NCI-H1105 (cell line): ENCODE measurements around the gene PECR.
"Not testable (repeated sequence)": the region's sequence is repeated elsewhere in the genome, so short reads cannot be mapped to it uniquely, and the experiment has no call there.

Experiments
- DNase-seq: peaks from one replicate; lab custom pipeline; 2025; lab: John Stamatoyannopoulos, UW

The PECR gene

DNA sequence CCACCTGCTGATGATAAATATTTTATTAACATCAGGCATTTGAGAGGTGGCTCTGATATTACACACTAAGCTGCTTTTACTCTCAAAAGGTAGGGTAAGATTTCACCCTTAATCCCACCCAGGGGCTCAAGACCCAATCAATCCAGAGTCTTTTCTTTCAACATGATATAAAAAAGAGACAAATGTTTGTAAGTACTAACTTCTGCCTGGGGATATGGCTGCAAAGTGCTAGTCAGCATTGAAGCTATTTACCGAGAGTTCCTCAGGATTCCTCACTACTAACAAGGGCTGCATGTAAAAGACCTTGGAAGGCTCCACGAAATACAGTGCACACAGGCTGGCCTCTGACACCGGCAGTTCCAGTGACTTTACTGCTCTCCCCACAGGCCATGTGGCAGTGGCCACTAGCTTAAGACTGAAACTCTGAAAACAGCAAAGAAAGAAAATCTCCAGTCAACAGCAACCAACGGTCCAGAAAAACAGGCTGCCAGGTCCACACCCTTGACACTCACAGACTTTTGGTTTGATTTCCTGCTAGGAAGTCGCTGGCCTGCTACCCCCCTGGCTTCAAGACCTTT lies 79.4 kb downstream of the PECR start:
- DNase-seq: no peak

DNA sequence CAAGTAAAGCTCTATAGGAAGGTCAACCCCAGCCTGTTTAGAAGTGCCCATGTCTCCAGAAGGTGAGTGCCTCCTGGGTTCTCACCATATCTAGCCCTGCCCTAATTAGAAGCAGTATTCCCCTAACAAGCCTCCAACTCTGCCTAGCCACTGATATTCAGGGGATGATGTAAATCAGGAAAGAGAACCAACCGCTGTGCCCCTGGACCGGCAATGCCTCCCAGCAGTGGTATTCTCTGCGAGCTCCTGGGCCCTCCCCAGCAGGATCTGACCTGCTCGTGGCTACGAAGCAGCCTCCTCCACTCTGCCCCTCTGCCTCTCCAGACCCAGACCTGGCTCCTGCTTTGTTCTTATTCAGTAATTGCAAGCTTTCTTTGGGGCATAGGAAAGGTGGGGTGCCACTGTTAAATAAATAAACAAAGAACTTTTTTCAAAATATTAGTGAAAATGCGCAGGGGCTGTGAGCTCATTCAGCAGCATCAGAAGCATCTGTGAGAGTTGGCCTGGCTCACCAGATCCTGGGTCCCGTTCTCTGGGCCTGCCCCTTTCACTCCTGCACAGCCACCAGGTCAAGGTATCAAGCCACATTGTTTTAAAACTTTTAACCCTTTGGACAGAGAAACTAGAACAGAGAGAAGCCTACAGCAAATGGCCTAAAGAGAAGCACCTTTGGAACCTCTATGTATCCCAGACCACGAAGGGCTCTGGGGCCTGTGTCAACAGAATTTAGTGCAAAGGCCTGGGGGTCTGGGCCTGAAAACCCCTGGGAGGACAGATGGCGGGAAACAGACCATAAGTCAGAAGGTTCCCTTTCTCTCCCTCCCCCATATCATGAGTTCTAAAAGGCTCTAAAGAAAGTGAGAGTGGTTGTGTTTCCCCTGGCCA lies 80.2 kb downstream of the PECR start:
- DNase-seq: no peak

GRCh38 chr2:215998636-215999035 lies 83.0 kb downstream of the PECR start:
- no peak for DNase-seq

DNA sequence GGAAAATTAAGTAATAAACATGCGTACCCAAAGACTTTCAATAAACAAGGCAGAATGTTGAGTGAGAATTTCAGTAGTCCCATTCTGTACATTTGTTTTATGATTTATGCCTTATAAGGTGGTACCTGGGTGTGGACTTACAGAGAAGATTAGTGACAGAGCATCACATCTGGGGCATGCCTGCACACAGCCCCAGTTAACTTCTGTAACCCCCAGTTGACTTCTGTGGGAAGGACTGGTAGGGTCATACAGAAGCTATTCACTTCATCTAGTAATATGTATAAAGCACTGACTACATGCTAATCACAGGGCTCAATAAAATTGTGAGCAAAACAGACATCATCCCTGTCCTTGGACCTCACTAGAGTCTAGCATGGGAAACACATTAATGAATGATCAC lies 84.4 kb downstream of the PECR start:
- no peak for DNase-seq

DNA sequence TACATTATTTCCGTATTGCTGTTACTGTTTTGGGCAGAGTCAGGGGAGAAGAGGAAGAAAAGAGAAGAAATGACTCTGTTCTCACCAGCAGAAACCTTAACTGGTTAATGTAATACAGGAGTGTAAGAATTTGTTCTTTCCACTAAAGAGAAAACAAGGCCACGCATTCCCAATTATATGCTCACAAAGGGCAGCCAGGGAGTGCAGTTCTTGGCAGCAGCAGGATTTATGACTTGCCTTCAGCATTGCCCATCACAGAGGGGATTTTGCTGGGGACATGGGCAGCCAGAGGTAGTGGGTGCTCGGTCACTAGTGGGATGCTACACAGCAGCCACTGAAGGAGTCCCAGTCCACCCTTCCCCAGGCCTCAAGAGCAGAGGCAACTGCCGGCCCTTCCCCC lies 86.7 kb downstream of the PECR start:
- DNase-seq: no peak

GRCh38 chr2:215988556-215989207 lies 92.9 kb downstream of the PECR start:
- DNase-seq: not testable (repeated sequence)
